Measurements from ENCODE around the gene UBE2O. TPM values are rescaled to one million over a fixed set of nuclear protein-coding genes. Genes with fewer than 3 reads are reported as not detected.

UBE2O gene
- total and polyA plus RNA-seq, 9 donors: 8.3 to 37.2 (median 27.9) TPM

- no peaks in the 10 kb centered on the region for H3K9me3 ChIP-seq
- intact Hi-C loops (cut with DNase I): no loop called here
- TF ChIP-seq EP300 (IDR thresholded peaks at IDR 0.05) (no peak), CTCF (IDR thresholded peaks at IDR 0.05) (no peak), POLR2A (IDR thresholded peaks at IDR 0.05) (no peak)
- no peaks in the 10 kb centered on the region for H3K36me3 ChIP-seq
- H3K27me3 ChIP-seq: no peaks in the 10 kb centered on the region
- peaks cover 6% of the 10 kb centered on the region for H3K4me1 ChIP-seq (ENCODE audit: insufficient read depth)
- 91 to 95% (median 94%) methylated on average over 10 of the region's 10 CpGs for WGBS, 3 donors
- no peak overlapping the region for H3K4me3 ChIP-seq
- no peak for DNase-seq
- H3K27ac ChIP-seq: no peak overlapping the region
These were observed 25.1 kb upstream of the UBE2O start for GRCh38 chr17:76478097-76478496.

GRCh38 chr17:76477576-76477975, 24.6 kb upstream of the UBE2O start:
- no peak overlapping the region for H3K4me3 ChIP-seq
- WGBS, 3 donors: 89 to 91% (median 91%) methylated on average over 11 to 15 of the region's 15 CpGs
- H3K27me3 ChIP-seq: no peaks in the 10 kb centered on the region
- no peak for TF ChIP-seq CTCF (IDR thresholded peaks at IDR 0.05)
- TF ChIP-seq EP300 (IDR thresholded peaks at IDR 0.05): no peak
- TF ChIP-seq POLR2A (IDR thresholded peaks at IDR 0.05): no peak
- peaks cover 6% of the 10 kb centered on the region for H3K4me1 ChIP-seq (ENCODE audit: insufficient read depth)
- no peak for DNase-seq
- no peaks in the 10 kb centered on the region for H3K36me3 ChIP-seq
- no peak overlapping the region for H3K27ac ChIP-seq
- intact Hi-C loops (cut with DNase I): no loop called here
- no peaks in the 10 kb centered on the region for H3K9me3 ChIP-seq

- Histone ChIP-seq H3K27ac (no peak overlapping the region), H3K4me3 (no peak overlapping the region), H3K4me1 (ENCODE audit: insufficient read depth) (peaks cover 6% of the 10 kb centered on the region), H3K9me3 (no peaks in the 10 kb centered on the region), H3K36me3 (no peaks in the 10 kb centered on the region), H3K27me3 (no peaks in the 10 kb centered on the region)
- intact Hi-C loops (cut with DNase I): no loop called here
- WGBS, 3 donors: 91 to 93% (median 93%) methylated on average over 20 of the region's 20 CpGs
- no peak for DNase-seq
- TF ChIP-seq EP300 (IDR thresholded peaks at IDR 0.05) (no peak), CTCF (IDR thresholded peaks at IDR 0.05) (no peak), POLR2A (IDR thresholded peaks at IDR 0.05) (no peak)
These were observed 23.8 kb upstream of the UBE2O start for GRCh38 chr17:76476736-76477135.

- DNase-seq: no peak
- intact Hi-C loops (cut with DNase I): no loop called here
- 88 to 91% (median 90%) methylated on average over 6 of the region's 6 CpGs for WGBS, 3 donors
- Histone ChIP-seq H3K9me3 (no peaks in the 10 kb centered on the region), H3K4me3 (no peak overlapping the region), H3K27me3 (no peaks in the 10 kb centered on the region), H3K27ac (no peak overlapping the region), H3K36me3 (no peaks in the 10 kb centered on the region), H3K4me1 (ENCODE audit: insufficient read depth) (no peaks in the 10 kb centered on the region)
- no peak for TF ChIP-seq EP300 (IDR thresholded peaks at IDR 0.05)
- TF ChIP-seq POLR2A (IDR thresholded peaks at IDR 0.05): no peak
- TF ChIP-seq CTCF (IDR thresholded peaks at IDR 0.05): no peak
These were observed 22.4 kb upstream of the UBE2O start for GRCh38 chr17:76475302-76475701.

- Histone ChIP-seq H3K27me3 (no peaks in the 10 kb centered on the region), H3K4me3 (no peak overlapping the region), H3K4me1 (ENCODE audit: insufficient read depth) (no peaks in the 10 kb centered on the region), H3K9me3 (no peaks in the 10 kb centered on the region), H3K36me3 (no peaks in the 10 kb centered on the region), H3K27ac (no peak overlapping the region)
- TF ChIP-seq EP300 (IDR thresholded peaks at IDR 0.05) (no peak), POLR2A (IDR thresholded peaks at IDR 0.05) (no peak), CTCF (IDR thresholded peaks at IDR 0.05) (no peak)
- 92 to 97% (median 93%) methylated on average over 15 of the region's 15 CpGs for WGBS, 3 donors
- intact Hi-C loops (cut with DNase I): no loop called here
- DNase-seq: no peak
These were observed 21.9 kb upstream of the UBE2O start for GRCh38 chr17:76474894-76475293.

Measured in ovary (tissue), 9 donors.